ENCODE results near the gene NKX2-1. TPM values are rescaled to one million over a fixed set of nuclear protein-coding genes. Genes with fewer than 3 reads are reported as not detected.

NKX2-1 gene
- total RNA-seq, 1 experiment from 2014 or later: not detected

Other genes with a start within 250 kb of the NKX2-1 start
- 8.9 and 10.4 TPM in 2 replicates for gene MBIP, start 199.6 kb downstream of the NKX2-1 start, total RNA-seq (2014; rRNA removed)
- gene NKX2-8, start 62.4 kb upstream of the NKX2-1 start, total RNA-seq (2014; rRNA removed): not detected in 2 replicates
- gene PAX9, start 141.6 kb upstream of the NKX2-1 start, total RNA-seq (2014; rRNA removed): 0.29 and 0.38 TPM in 2 replicates

Data from LHCN-M2 (cell line).